Fibroblast of peridontal ligament (primary cell): Measurements from ENCODE around the gene CHST11.
A peak's percentile ranks its signal among the peaks of the same experiment; 100 is the strongest.

ENCODE experiments used
- DNase-seq: peaks from one replicate; pipeline ENCODE4 v3.0.0-alpha.2; 2010; ENCODE audit errors: extremely low read depth

Gene CHST11

GRCh38 chr12:104583301-104583700 is 126.6 kb downstream of the CHST11 start:
- no peak for DNase-seq

GRCh38 chr12:104585448-104586055 is 128.8 kb downstream of the CHST11 start:
- no peak for DNase-seq

GRCh38 chr12:104586351-104586919 is 129.7 kb downstream of the CHST11 start:
- DNase-seq, result no peak

GRCh38 chr12:104588047-104588920 is 131.5 kb downstream of the CHST11 start:
- DNase-seq, result peak; percentile 57

GRCh38 chr12:104588921-104589590 is 132.3 kb downstream of the CHST11 start:
- no peak for DNase-seq

GRCh38 chr12:104590022-104590421 is 133.3 kb downstream of the CHST11 start:
- no peak for DNase-seq

- DNase-seq, result no peak
Measured at GRCh38 chr12:104591257-104591885, 134.6 kb downstream of the CHST11 start.

- no peak for DNase-seq
Measured at GRCh38 chr12:104593482-104593881, 136.7 kb downstream of the CHST11 start.

GRCh38 chr12:104596134-104596799 is 139.5 kb downstream of the CHST11 start:
- peak; percentile 91 for DNase-seq

GRCh38 chr12:104596898-104597843 is 140.4 kb downstream of the CHST11 start:
- no peak for DNase-seq

- no peak for DNase-seq
Measured at GRCh38 chr12:104598342-104599271, 141.9 kb downstream of the CHST11 start.

- no peak for DNase-seq
Measured at GRCh38 chr12:104599272-104600035, 142.7 kb downstream of the CHST11 start.

- DNase-seq, result no peak
Measured at GRCh38 chr12:104600036-104600712, 143.4 kb downstream of the CHST11 start.

- peak; percentile 34 for DNase-seq
Measured at GRCh38 chr12:104600790-104601739, 144.3 kb downstream of the CHST11 start.

- DNase-seq, result no peak
Measured at GRCh38 chr12:104602406-104602805, 145.7 kb downstream of the CHST11 start.

- DNase-seq, result no peak
Measured at GRCh38 chr12:104602896-104603295, 146.1 kb downstream of the CHST11 start.
